ENCODE data around the gene APOC3.

APOC3 gene

GRCh38 chr11:116849060-116849459 is 19.4 kb downstream of the APOC3 start:
- no peak for DNase-seq (ENCODE audit: low read depth in 2 of 2)

- no peak for DNase-seq (ENCODE audit: low read depth in 2 of 2)
These were observed 19.8 kb downstream of the APOC3 start for GRCh38 chr11:116849486-116849885.

- DNase-seq (ENCODE audit: low read depth in 2 of 2): peak; percentile 14 to 36
These were observed 21.9 kb downstream of the APOC3 start for GRCh38 chr11:116851626-116852025.

- no peak for DNase-seq (ENCODE audit: low read depth in 2 of 2)
These were observed 22.7 kb downstream of the APOC3 start for GRCh38 chr11:116852261-116853031.

- DNase-seq (ENCODE audit: low read depth in 2 of 2): peak in 1 of 2 donors; percentile 32
These were observed 23.9 kb downstream of the APOC3 start for GRCh38 chr11:116853461-116854073.

GRCh38 chr11:116855413-116855812 is 25.7 kb downstream of the APOC3 start:
- no peak for DNase-seq (ENCODE audit: low read depth in 2 of 2)

- no peak for DNase-seq (ENCODE audit: low read depth in 2 of 2)
These were observed 26.7 kb downstream of the APOC3 start for GRCh38 chr11:116856423-116856822.

GRCh38 chr11:116857316-116857715 is 27.6 kb downstream of the APOC3 start:
- no peak for DNase-seq (ENCODE audit: low read depth in 2 of 2)

- DNase-seq (ENCODE audit: low read depth in 2 of 2): no peak
These were observed 28.2 kb downstream of the APOC3 start for GRCh38 chr11:116857936-116858335.

- no peak for DNase-seq (ENCODE audit: low read depth in 2 of 2)
These were observed 29.5 kb downstream of the APOC3 start for GRCh38 chr11:116859175-116859574.

GRCh38 chr11:116860303-116860702 is 30.6 kb downstream of the APOC3 start:
- no peak for DNase-seq (ENCODE audit: low read depth in 2 of 2)

GRCh38 chr11:116861539-116861938 is 31.8 kb downstream of the APOC3 start:
- no peak for DNase-seq (ENCODE audit: low read depth in 2 of 2)

- no peak for DNase-seq (ENCODE audit: low read depth in 2 of 2)
These were observed 32.5 kb downstream of the APOC3 start for GRCh38 chr11:116862185-116862584.

- no peak for DNase-seq (ENCODE audit: low read depth in 2 of 2)
These were observed 33.2 kb downstream of the APOC3 start for GRCh38 chr11:116862951-116863350.

- DNase-seq (ENCODE audit: low read depth in 2 of 2): no peak
These were observed 34.8 kb downstream of the APOC3 start for GRCh38 chr11:116864531-116864930.

- no peak for DNase-seq (ENCODE audit: low read depth in 2 of 2)
These were observed 36.0 kb downstream of the APOC3 start for GRCh38 chr11:116865696-116866095.

- no peak for DNase-seq (ENCODE audit: low read depth in 2 of 2)
These were observed 37.2 kb downstream of the APOC3 start for GRCh38 chr11:116866804-116867455.

- no peak for DNase-seq (ENCODE audit: low read depth in 2 of 2)
These were observed 37.9 kb downstream of the APOC3 start for GRCh38 chr11:116867619-116868018.

- DNase-seq (ENCODE audit: low read depth in 2 of 2): no peak
These were observed 38.4 kb downstream of the APOC3 start for GRCh38 chr11:116868066-116868465.

GRCh38 chr11:116869610-116870009 is 39.9 kb downstream of the APOC3 start:
- DNase-seq (ENCODE audit: low read depth in 2 of 2): no peak

- no peak for DNase-seq (ENCODE audit: low read depth in 2 of 2)
These were observed 40.3 kb downstream of the APOC3 start for GRCh38 chr11:116870054-116870453.

GRCh38 chr11:116871248-116871647 is 41.5 kb downstream of the APOC3 start:
- DNase-seq (ENCODE audit: low read depth in 2 of 2): no peak

GRCh38 chr11:116873381-116873780 is 43.7 kb downstream of the APOC3 start:
- no peak for DNase-seq (ENCODE audit: low read depth in 2 of 2)

All from stimulated activated CD8-positive, alpha-beta memory T cell treated with anti-CD3 and anti-CD28 coated beads, Interleukin-15, amount 100 ng/mL, for 4 hours (primary cell).